Measurements from ENCODE around the gene CENPB.

GRCh38 chr20:3777716-3778629 lies 8.6 kb downstream of the CENPB start:
- no peak for TF ChIP-seq POLR2A (IDR thresholded peaks at IDR 0.05)
- TF ChIP-seq EP300 (IDR thresholded peaks at IDR 0.05) = no peak
